MG63 (cell line): ENCODE data around the gene KCTD6. TPM values are rescaled to one million over a fixed set of nuclear protein-coding genes. Genes with fewer than 3 reads are reported as not detected.
A peak's percentile ranks its signal among the peaks of the same experiment; 100 is the strongest.

Experiments used
- DNase-seq: peaks from one replicate; pipeline ENCODE4 v3.0.0-alpha.2; 2020
- H3K27me3 ChIP-seq: fragments of 250-450 bp; sonication (Bioruptor Pico); 2 replicates; pipeline ENCODE4 v1.5.1; 2020; ENCODE audit warnings: mild to moderate bottlenecking, moderate library complexity
- H3K36me3 ChIP-seq: fragments of 250-450 bp; sonication (Bioruptor Pico); 2 replicates; pipeline ENCODE4 v1.5.1; 2020; ENCODE audit warnings: mild to moderate bottlenecking, moderate library complexity
- H3K4me3 ChIP-seq: fragments of 250-450 bp; sonication (Bioruptor Pico); 2 replicates; pipeline ENCODE4 v1.5.1; 2020; ENCODE audit warnings: mild to moderate bottlenecking, moderate library complexity
- H3K9me3 ChIP-seq: fragments of 250-450 bp; sonication (Bioruptor Pico); 2 replicates; pipeline ENCODE4 v1.5.1; 2020; ENCODE audit warnings: mild to moderate bottlenecking, moderate library complexity
- total RNA-seq: library from RNA; depleted of rRNA; stranded (reverse); fragments of >200 nt; shearing (Covaris generic); gene quantifications from 2 replicates; pipeline ENCODE4 v1.2.3, GENCODE V29; 2014; ENCODE audit warnings: low replicate concordance; rRNA removed

The KCTD6 gene
- total RNA-seq, result 5.1 and 13.4 TPM in 2 replicates

DNA sequence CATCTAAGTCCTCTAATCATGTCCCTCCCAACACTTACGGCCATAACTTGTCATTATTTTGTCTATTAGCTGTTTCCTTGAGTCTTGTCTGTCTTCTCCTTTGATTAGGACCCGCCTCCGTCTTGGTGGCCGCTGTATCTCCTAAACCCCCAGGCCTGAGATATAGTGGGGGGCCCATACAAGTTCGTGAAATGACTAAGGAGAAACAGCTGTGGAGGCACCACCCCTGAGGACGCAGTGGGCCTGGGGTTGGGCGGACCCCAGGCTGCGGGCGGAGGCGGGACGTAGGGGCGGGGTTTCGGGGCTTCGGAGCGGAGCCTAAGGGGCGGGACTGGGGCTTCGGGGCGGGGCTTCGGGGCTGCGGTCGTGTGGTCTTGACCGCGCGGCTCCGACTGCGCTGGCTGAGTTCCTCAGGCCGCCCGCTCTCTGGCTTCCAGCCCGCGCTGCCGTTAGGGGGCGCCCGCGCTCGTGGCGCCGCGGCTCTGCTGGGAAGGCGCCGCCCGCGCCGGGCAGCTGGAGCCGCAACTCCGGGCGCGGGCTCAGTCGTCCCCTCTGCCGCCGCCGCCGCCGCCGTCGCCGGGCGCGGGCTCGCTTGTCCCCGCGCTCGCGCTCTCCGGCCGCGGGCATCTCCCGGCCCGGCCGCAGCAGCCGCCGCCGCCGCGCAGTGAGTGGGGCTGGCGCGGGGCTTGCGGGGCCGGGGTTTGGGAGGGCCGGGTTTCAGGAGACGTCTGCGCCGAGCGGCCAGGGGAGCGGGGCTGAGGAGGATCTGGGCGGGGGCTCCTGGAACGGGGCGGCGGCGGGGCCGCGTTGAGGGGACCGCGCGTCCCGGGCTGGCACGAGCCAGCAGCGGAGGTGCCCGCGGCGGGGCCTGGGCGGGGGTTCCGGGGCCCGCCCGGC lies at the start of gene KCTD6:
Gene KCTD6, plus strand, starts transcription at position 591 of the 897 bp plus-strand sequence. CDS start 6,660 bp downstream, outside the sequence.
- peak; percentile 81 for DNase-seq
- Histone ChIP-seq H3K9me3 (no peaks in the 10 kb centered on the region), H3K36me3 (no peaks in the 10 kb centered on the region), H3K4me3 (peak within 1 kb of the TSS; percentile 62), H3K27me3 (no peaks in the 10 kb centered on the region)

DNA sequence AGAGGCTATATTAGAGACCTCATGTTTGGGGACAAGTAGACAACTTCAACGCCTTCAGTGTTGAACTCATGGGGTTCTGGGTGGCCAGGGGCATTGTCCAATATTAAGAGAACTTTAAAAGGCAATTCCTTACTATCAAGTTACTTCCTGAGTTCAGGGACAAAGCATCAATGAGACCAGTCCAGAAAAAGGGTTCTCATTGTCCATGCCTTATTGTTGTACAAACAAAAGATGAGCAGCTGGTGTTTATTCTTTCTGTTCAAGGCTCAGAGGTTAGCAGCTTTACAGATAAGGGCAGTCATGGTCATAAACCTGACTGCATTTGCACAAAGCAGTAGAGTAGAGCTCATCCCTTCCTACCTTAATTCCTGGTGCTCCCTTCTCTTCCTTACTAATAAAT lies 39.7 kb upstream of the KCTD6 start:
- Histone ChIP-seq H3K9me3 (peaks cover 4% of the 10 kb centered on the region; the same call in 1 of the 2 replicates), H3K27me3 (no peaks in the 10 kb centered on the region), H3K4me3 (no peak overlapping the region), H3K36me3 (no peaks in the 10 kb centered on the region)
- no peak for DNase-seq

DNA sequence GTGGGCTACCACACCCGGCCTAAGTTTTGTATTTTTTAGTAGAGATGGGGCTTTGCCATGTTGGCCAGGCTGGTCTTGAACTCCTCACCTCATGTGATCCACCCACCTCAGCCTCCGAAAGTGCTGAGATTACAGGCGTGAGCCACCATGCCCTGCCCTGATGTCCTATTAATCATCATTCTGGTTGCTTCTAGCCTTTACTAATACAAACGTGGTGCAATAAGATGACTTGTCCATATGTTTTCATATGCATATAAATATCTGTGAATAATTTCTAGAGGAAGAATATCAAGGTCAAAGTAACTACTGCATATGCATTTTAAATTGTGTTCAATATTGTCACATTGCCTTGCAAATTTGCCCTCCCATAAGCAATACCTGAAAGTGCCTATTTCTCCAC lies 32.7 kb upstream of the KCTD6 start:
- no peak for DNase-seq

DNA sequence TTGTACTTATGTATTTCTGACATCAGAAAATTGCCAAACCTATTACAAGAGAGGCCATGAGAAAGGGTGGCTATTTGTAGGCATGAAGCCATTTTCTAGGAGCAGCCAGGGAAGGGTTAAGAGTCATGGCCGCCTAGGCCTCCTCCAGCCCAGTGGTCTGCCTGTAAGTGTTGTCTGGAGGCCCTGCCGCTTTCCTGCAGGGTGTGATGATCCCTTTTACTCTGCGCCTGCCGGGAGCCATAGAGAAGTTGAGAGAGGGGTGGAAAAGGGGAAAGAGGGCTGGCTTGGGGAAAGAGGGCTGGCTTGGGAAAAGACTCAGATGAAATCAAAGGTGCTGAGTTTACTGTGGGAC lies 29.1 kb upstream of the KCTD6 start:
- DNase-seq, result no peak
- no peaks in the 10 kb centered on the region for H3K36me3 ChIP-seq
- no peaks in the 10 kb centered on the region for H3K27me3 ChIP-seq
- no peak overlapping the region for H3K4me3 ChIP-seq
- H3K9me3 ChIP-seq, result no peaks in the 10 kb centered on the region

More for the DNA sequence above, 32.7 kb upstream of the KCTD6 start:
- H3K4me3 ChIP-seq, result no peak overlapping the region
- H3K36me3 ChIP-seq, result no peaks in the 10 kb centered on the region
- H3K9me3 ChIP-seq, result peaks cover 4% of the 10 kb centered on the region; the same call in 1 of the 2 replicates
- H3K27me3 ChIP-seq, result no peaks in the 10 kb centered on the region

DNA sequence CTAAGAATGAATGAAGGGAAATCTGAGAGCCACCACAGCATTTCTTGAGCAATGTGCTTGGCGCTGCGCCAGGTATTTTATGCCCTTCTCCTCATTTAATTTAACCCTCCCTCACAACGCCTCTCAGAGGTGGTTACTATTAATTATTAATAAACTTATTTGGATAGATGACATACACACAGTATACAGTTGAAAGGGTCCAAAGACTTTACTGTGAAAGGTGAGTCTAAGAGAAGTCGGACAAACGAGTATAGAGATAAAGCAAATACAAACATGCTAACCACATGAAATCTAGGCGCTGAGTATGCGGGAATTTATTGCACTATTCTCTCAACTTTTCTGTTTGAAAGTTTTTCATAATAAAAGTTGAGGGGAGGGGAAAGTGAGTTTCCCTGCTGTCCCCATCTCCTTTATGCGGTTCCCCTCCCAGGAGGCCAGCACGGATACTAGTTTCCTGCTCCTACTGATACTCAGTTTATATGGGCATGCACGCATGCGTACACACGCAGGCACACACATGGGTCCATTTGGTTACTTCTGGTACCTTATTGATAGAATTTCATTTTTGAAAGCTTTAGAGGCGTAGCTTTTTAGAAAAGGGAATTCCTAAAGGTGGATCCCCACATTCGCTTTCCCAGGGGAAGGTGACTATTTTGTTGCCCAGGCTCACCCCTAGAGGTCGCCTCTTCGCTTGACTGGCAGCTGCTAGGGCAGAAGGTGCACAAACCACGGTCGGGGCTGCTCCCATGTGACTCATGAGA lies 28.5 kb upstream of the KCTD6 start:
- DNase-seq, result peak; percentile 86
- Histone ChIP-seq H3K36me3 (no peaks in the 10 kb centered on the region), H3K27me3 (no peaks in the 10 kb centered on the region), H3K4me3 (no peak overlapping the region), H3K9me3 (no peaks in the 10 kb centered on the region)

DNA sequence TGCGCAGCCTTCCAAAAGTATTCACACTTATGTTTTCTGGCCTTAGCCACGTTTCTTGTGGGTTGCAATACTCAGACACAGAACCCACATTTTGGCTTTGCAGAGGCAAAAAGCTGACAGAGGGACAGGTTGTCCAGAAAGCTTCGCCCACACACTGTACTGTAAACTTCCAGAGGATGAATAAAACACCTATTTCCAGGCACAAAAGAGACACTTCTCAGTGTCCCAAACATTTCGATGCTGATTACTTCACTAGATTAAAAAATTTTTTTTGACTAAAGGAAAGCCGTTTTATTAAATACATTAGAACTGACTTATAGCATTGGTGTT lies 28.0 kb upstream of the KCTD6 start:
- Histone ChIP-seq H3K9me3 (no peaks in the 10 kb centered on the region), H3K4me3 (no peak overlapping the region), H3K36me3 (no peaks in the 10 kb centered on the region), H3K27me3 (no peaks in the 10 kb centered on the region)
- DNase-seq, result no peak

DNA sequence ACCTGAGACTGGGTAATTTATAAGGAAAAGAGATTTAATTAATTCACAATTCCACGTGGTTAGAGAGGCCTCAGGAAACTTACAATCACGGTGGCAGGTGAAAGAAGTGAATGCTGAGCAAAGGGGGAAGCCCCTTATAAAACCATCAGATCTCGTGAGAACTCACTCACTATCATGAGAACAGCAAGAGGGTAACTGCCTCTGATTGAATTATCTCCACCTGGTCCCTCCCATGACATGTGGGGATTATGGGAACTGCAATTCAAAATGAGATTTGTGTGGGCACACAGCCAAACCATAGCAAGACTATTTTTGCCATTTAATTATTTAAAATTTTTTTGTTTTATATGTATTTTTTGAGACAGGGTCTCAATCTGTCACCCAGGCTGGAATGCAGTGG lies 27.0 kb upstream of the KCTD6 start:
- no peaks in the 10 kb centered on the region for H3K27me3 ChIP-seq
- no peak overlapping the region for H3K4me3 ChIP-seq
- no peaks in the 10 kb centered on the region for H3K36me3 ChIP-seq
- DNase-seq, result no peak
- H3K9me3 ChIP-seq, result no peaks in the 10 kb centered on the region

DNA sequence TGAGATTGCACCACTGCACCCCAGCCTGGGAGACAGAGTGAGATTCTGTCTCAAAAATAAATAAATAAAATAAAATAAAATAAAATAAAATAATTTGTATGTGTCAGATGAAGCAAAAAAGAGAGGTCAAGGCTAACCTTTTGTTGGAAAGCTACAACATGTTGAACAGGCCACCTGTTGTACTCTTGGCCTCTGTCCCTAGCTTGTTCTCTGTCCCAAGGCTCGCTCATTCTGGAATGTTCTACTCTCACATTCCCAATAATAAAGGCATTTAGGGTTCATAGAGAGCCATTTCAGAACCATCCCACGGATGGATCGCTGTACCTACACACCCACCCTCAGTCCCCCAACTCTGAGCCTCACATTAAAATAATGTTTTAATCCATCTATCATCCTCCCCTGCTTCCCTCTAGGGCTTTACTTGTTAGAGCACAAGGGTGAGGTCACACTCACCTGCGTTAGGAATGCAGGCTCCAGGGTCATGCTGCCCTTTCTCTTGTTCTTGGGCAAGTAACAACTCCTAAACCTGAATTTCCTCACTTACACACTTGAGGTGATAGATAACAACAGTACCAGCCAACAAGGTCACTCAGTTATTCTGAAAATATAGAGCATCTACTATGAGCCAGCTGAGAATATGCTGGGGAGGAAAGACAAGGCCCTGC lies 24.9 kb upstream of the KCTD6 start:
- Histone ChIP-seq H3K4me3 (no peak overlapping the region), H3K36me3 (no peaks in the 10 kb centered on the region), H3K9me3 (no peaks in the 10 kb centered on the region), H3K27me3 (no peaks in the 10 kb centered on the region)
- no peak for DNase-seq

DNA sequence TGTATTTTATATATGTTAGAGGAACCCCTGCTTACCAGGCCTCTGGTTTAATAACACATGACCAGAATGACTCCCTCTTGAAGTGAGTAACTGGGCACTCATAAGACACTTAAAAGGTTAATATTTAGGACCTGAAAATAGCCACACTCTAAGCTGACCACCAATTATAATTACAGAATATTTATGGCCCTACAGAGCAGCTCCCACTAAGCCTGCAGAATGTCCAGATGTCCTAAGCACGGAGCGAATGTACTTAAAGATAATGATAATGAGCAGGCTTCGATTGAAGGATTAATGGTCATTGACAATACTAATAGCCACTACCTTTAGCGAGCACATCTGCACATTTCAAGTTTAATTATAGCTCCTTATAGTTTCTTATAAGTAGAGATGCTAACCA lies 22.8 kb upstream of the KCTD6 start:
- no peaks in the 10 kb centered on the region for H3K27me3 ChIP-seq

DNA sequence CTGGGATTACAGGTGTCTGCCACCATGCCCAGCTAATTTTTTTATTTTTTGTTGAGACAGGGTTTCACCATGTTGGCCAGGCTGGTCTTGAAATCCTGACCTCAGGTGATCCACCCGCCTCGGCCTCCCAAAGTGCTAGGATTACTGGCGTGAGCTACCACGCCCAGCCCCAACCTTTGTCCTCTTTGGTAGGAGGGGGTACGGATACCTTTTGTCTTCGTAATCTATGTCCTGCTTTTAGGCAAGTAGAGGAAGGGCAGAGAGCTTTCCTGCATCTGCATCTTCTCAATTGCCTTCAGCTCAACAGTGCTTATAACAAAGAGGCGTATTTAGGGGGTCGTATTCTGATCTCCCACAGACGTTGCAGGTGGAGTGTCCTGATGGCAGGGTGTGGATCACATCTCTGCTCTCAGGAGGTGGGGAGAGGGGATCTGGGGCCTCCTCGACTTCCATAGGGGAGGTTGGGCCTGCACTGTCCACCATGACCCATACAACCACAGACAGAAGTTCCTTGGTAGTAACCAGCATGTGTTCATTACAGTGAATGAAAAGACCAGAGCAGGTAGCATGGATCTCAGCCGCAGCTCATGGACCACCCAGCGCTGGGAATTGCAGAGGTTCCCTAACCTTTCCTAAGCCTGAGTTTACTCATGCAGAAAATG lies 21.4 kb upstream of the KCTD6 start:
- H3K9me3 ChIP-seq, result no peaks in the 10 kb centered on the region
- DNase-seq, result no peak
- H3K4me3 ChIP-seq, result no peak overlapping the region
- H3K27me3 ChIP-seq, result no peaks in the 10 kb centered on the region
- no peaks in the 10 kb centered on the region for H3K36me3 ChIP-seq

More for the DNA sequence above, 22.8 kb upstream of the KCTD6 start:
- Histone ChIP-seq H3K4me3 (no peak overlapping the region), H3K9me3 (no peaks in the 10 kb centered on the region), H3K36me3 (no peaks in the 10 kb centered on the region)
- no peak for DNase-seq

DNA sequence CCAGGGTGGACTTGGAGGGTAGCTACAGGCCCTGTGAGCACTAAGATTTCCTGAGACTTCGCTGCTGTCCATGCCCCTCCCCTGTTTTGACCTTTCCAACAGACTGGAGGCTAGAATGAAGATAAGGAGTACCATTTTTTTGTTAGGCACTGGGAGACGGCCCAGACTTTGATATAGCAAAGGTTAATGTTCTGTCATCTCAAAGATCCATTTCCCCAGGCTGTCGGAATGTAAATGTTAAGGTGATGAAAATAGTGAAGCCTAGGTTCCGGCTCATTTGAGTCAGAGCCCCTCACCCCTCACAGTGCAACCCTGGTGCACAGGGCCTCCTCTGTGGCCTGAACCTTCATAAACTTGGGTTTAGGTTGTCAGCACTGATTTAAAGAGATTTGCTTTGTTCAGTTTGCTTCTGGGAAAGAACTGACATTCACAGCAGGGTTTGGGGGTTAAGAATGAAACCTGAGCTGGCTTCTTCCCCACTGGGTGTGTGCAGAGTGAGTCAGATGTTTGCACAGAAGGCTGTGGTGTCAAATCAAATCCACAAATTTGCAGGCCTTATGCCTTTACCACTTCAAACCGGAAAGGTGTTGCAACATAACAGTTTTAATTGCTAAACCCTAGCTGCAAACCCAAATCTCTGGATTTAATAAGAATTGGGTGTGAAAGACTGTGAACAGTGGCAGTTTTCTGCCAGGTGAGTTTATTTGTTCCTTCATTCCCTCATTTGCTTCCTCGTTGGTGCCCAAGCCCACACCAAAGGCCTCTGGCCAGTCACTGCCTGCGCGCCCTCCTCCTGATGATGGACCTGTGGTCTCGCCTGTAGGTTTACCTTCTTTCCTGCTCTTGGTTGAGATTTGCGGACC lies 20.6 kb upstream of the KCTD6 start:
- H3K4me3 ChIP-seq, result no peak overlapping the region
- DNase-seq, result peak; percentile 71
- no peaks in the 10 kb centered on the region for H3K27me3 ChIP-seq
- H3K9me3 ChIP-seq, result no peaks in the 10 kb centered on the region
- no peaks in the 10 kb centered on the region for H3K36me3 ChIP-seq

DNA sequence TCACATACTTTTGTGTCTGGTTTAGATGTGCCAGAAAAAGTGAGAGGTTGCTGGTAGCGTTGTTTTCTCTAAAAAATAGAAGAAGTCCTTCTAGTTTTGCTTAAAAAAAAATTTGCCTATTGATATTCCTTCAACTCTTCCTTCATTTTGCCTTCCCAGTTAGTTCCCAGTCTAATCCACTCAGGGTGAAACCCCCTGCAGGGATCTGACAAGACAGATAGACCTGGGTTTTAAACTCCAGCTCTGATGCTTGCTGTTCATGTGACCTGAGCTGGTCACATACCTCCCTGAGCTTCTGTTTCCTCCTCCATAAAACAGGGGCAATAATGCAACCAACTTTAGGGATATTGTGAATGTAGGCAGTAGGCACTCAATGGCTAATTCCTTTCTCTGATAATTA lies 18.6 kb upstream of the KCTD6 start:
- H3K4me3 ChIP-seq, result no peak overlapping the region
- no peaks in the 10 kb centered on the region for H3K27me3 ChIP-seq

DNA sequence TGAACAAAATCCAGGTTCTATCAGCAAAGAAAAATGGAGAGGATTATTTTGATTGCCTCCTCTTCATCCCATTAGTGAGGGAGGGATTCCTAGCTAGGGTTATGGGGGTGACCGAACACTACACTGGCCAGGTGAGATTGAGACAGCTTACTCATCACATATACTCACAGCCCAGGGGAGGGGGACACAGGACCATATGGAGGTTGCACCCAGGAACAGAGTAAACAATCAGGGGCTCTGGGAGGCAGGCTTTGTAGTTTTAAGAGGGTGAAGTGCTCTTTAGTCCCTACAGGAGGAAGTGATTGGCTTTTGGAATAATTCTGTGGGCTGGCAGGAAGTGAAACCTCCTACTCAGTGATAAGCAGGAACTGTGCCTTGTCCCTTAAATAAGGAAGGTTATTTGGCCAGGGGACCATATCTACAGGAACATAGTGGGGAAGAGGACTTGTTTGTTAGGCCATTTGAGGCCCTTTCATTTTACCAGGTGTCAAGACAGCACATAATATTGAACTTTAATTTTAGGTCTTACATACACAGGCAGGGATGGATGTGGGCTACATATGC lies 17.5 kb upstream of the KCTD6 start:
- no peak overlapping the region for H3K4me3 ChIP-seq
- no peaks in the 10 kb centered on the region for H3K27me3 ChIP-seq
- H3K9me3 ChIP-seq, result no peaks in the 10 kb centered on the region
- H3K36me3 ChIP-seq, result no peaks in the 10 kb centered on the region
- no peak for DNase-seq

More for the DNA sequence above, 18.6 kb upstream of the KCTD6 start:
- no peak for DNase-seq
- Histone ChIP-seq H3K36me3 (no peaks in the 10 kb centered on the region), H3K9me3 (no peaks in the 10 kb centered on the region)

DNA sequence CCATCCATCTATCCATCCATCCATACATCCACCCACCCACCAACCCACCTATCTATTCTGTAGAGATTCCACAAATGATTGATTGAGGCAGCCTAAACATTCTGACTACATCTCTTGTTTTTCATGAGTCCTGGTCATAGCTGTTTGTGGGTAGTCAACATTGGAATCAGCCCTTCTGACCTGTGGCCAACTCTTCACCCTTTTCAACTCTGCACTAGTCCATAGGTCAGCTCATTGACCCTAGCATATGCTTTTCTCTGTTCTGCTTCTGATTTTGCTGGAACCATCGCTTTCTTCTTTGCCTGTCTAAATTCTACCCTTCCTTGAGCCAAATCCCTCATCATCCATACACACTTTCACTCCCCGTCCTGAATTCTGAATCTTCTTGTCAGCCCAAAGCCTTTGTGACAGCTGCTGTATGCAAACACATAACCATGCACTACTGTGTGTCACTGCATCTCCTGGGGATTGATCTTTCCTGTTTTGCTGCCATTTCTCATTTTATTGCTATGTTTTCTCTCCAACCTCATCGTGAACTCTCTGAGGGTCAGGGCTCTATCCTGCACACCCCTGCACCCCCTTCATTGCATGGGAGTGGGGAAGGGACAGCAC lies 16.8 kb upstream of the KCTD6 start:
- H3K36me3 ChIP-seq, result no peaks in the 10 kb centered on the region
- DNase-seq, result no peak
- H3K27me3 ChIP-seq, result no peaks in the 10 kb centered on the region
- no peak overlapping the region for H3K4me3 ChIP-seq
- no peaks in the 10 kb centered on the region for H3K9me3 ChIP-seq

DNA sequence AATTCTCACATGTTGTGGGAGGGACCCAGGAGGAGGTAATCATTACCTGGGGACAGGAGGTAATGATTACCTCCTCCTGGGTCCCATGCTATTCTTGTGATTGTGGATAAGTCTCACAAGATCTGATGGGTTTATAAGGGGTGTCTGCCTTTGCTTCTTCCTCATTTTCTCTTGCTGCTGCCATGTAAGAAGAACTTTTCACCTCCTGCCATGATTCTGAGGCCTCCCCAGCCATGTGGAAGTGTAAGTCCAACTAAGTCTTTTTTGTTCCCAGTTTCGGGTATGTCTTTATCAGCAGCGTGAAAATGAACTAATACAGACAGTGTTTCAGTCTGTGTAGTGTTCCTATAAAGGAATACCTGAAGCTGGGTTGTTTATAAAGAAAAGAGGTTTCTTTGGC lies 13.1 kb upstream of the KCTD6 start:
- no peaks in the 10 kb centered on the region for H3K36me3 ChIP-seq
- H3K9me3 ChIP-seq, result no peaks in the 10 kb centered on the region; the same call in 1 of the 2 replicates
- H3K27me3 ChIP-seq, result no peaks in the 10 kb centered on the region
- H3K4me3 ChIP-seq, result no peak overlapping the region
- DNase-seq, result no peak
